GM19043 (cell line): Measurements from ENCODE around the gene TSTD1.
"Not testable (repeated sequence)": the region's sequence is repeated elsewhere in the genome, so short reads cannot be mapped to it uniquely, and the experiment has no call there.

Source experiments
- ATAC-seq: cut with Tn5 transposase; IDR thresholded peaks from one replicate; pipeline ENCODE4 v1.9.1; 2021; ENCODE audit warnings: low read depth; ENCODE audit not compliant: unreplicated experiment

The TSTD1 gene

DNA sequence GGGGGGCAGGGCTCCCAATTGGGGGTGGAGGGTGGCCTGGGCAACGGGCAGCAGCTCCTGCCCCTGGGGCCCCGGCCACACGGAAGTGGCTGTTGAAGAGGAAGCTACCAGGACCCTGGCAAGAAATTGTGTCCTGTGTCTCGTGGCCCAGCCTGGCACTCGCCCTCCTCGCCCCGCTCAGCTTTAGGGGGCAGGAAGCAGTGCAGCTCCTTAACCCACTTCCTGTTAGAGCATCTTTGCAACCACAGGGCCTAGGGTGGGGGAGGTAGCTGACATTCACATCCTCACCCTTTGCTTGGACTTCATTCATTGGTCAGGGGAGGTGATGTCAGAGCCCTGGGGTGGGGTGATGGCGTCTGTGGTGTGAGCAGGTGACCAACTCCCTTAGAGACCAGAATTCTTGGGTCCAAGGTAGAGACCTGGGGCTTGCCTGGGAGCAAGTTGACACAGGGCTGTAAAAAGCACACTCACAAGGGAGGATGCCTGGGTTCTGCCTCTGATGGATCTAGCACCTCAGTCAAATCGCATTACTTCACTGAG lies 31.0 kb upstream of the TSTD1 start, which contains the start of gene ARHGAP30:
Gene ARHGAP30, minus strand, starts transcription at position 161 of the 540 bp plus-strand sequence. CDS start 267 bp downstream, outside the sequence.
- ATAC-seq = peak; percentile 81

DNA sequence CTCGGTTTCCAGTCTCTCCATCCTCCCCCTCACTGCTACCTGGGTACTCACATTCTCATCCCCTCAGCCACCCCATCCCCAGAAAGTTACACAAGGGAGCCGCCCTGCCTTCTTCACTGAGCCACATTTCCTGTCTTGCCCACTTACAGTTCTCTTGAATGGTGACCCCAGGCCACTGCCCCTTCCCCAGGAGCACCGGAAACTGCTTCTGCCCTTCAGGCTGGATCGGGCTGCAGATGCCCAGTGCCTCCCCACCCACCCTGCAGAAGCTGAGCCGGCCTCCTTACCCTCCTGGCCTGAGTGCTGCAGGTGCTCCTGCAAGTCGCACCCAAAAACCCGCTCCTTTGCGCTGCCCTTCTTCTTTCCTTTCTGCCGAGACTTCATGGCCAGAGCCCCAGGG lies 30.5 kb upstream of the TSTD1 start:
- ATAC-seq = no peak

DNA sequence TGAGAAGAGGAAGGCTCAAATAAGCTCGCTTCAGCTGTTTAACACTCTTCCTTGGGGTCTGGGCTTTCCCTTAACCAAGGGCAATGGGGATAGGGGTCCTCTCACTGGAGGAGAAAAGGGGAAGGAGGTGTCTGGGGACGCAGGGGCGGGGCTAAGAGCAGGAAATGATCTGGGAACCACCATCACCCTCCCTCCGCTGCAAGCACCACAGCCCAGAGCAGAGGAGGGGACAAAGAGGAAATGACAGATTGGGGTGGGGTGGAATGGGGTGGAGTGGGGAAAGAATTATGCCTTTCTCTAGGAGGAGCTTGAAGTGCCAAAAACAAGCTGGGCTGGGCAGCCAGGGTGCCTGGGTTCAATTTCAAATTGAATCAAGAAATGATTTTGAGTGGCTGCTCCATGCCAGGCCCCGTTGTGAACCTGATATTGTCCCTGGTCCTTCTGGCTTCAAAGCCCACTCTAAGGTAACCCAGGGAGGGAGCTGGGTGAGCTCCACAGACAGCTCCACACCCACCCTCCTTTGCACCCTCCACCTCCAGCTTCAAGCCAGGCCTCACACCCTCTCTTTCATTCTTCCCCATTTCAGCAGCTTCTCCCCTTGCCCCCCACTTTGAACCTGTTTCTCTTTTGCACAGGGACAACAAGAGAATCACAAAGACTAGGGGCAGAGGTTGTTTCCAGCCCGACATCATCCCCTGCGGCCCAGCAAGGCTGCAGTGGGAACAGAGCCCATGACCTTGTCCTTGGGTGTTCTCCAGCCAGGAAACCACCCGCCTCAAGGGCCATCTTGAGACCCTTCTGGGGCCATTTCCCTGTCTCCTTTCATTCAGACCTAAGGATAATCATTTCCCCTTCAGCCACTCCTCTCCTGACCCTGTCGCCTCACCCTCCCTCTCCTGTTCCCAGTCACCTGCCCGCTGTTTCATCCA lies 29.8 kb upstream of the TSTD1 start:
- ATAC-seq = peak; percentile 45

DNA sequence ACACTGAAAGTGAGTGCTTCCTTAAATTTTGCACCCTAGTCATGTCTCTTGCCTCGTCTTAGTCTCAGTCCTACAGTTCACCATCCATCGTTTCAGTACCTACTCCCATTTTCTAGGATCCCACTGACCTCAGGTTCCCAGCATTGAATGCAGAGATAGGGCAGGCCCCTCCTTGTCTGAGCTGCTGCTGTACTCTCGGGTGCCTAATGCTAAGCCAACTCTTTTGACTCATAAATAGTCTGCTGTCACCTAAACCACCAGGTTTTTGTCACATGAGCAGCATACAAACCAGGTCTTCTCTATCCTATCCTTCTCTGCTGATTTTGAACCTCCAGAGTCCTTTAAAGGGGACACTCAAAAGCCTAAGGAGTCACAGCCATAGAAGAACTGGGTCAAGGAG lies 27.9 kb upstream of the TSTD1 start:
- no peak for ATAC-seq

DNA sequence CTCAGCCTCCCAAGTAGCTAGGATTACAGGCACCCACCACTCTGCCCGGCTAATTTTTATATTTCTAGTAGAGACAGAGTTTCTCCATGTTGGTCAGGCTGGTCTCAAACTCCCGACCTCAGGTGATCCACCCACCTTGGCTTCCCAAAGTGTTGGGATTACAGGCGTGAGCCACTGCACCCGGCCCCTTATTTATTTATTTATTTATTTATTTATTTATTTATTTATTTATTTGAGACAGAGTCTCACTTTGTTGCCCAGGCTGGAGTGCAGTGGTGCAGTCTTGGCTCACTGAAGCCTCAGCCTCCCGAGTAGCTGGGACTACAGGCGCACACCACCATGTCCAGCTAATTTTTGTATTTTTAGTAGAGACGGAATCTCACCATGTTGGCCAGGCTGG lies 26.9 kb upstream of the TSTD1 start:
- not testable (repeated sequence) for ATAC-seq

DNA sequence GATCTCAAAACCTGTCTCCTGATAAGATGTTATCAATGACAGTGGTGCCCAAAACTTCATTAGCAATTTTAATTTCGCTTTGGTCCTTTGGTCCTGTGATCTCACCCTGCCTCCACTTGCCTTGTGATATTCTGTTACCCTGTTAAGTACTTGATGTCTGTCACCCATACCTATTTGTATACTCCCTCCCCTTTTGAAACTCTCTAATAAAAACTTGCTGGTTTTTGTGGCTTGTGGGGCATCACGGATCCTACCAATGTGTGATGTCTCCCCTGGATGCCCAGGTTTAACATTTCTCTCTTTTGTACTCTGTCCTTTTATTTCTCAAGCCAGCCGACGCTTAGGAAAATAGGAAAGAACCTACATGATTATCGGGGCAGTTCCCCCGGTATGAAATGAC lies 25.2 kb upstream of the TSTD1 start:
- ATAC-seq = not testable (repeated sequence)

DNA sequence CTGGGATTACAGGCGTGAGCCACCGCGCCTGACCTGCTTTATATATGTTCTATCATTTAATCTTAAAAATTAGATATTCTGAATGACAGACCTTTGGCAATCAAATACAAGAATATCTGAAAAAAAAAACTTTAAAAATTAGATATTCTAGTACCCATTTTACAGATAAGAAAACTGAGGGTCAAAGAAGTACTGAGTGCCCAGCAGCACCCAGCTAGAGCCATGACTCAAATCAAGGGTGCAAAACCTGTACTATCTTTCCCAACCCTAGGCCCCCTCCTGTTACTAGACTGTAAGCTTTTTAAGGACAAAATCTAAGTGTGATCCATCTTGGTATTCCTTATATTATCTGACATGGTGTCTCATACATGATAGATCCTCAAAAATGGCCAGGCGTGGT lies 22.7 kb upstream of the TSTD1 start:
- no peak for ATAC-seq

DNA sequence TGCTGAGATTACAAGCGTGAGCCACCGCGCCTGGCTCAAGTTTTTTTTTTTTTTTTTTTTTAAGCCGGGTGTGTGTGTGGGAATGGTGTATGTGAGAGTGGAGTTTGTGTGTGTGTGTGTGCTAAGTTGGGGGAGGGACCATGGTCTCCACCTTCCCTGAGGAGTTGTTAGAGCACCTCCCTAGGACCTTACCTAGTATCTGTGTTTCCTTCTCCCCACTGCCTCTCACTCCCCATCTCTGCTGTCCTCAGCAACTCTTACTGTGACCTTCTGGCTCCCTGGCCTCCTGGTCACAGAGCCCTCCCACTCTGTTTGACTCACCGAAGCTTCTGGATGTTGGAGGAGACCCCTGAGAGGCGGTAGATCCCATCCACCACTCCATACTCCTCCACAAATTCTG lies 20.5 kb upstream of the TSTD1 start:
- ATAC-seq = no peak

DNA sequence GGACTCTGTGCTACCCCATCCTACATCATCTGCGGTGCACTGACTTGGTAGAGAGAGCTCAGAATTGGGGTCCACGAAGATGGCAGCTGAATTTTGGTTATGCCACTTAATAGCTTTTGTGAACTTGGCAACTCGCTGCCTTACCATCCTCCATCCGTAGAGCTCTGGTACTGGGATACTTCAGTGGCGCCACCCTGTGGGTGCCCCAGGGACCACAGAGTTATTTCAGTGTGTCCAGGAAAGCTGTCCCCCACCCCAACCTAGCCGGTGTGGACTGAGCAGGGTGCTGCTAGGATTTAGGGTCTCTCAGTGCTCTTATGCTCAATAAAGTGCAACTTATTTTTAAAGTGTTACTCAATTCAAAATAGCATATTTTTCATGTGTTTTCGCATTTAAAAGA lies 16.0 kb upstream of the TSTD1 start:
- ATAC-seq = no peak

DNA sequence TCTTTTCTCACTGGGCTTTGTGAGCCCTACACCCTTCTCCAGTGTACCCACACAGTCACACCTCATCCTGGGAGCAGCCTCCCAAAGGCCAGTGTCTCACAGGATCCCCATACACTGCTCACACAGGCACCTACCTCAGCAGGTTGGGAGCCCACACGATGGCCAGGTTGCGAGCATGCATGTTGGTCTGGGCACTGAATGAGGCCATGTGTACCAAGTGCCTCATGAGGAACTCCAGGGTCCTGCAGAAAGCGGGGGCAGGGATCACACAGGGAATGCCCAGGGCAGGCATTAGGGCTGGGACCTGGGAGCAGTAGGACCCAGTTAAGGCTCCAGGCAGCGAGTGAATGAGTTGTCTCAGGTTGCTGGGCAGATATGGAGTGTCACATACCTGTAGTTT lies 15.5 kb upstream of the TSTD1 start:
- no peak for ATAC-seq

DNA sequence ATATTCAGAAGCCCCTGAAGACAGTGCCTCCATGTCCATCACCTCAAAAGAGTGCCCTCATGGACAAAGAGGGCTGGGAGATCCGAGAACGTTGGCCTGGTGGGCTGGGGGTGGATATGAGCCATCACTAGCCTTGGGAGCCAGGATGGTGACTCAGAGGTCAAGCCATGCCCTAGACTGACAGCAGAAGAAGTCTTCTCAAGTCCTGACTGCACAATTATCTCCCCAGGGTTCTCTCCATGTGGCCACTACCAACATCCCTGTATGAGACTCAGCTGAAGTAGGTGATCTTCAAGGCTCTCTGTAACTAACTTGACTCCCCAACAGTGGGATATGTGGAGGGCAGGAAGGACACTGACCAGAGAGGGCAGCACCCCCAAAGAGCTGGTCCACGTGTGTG lies 14.1 kb upstream of the TSTD1 start:
- ATAC-seq = no peak

DNA sequence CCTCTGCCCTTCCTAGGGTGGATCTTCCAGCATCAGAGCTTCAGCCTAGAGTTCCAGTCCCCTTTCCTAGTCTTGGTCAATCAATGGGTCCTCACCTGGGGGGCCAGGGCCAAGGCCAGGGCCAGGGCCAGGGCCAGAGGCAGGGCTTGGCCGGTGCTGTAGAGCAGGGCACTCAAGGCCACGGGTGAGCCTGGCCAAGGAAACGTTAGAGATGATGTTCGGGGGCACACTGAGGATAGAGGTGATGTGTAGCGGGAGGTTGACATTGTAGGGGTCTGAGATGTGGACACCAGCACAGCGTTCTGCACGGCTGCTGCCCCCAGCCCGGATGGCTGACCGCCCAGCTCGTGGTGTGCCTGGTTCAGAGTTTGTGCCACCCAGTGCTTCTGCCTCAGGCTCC lies 12.5 kb upstream of the TSTD1 start:
- no peak for ATAC-seq

DNA sequence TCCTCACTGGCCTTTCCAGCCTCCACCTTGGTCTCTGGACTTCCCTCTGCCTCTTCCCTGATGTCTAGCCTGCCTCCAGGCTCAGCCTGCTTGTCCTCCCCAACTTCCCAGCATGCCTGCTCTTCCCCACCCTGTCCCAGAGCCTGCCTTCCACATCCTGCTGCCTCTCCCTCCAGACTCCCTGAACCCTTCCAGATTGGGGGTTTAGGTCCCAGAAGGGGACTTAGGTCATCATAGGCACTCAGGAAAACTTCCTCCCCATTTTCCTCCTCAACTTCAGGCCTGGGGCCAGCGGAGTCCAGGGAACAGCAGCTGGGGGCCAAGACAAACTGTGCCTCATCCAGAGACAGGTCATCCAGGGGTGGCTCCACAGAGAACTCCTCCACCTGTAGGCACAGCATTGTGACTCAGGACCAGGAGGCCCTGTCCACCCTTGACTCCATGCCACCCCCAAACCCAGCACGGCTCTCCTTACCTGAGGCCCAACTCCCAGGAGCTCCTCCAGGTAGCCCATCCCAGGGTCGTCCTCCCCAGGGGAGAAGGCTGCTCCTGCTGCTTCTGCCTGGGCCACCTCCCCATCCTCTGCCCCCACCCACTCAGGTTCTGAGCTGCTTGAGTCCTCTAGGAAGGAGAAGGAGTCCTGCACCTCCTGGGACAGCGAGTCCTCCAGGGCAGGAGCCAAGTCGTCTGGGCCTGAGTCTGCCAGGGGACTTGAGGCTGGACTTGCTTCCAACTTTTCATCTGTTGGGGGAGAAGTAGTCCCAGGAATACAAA lies 10.4 kb upstream of the TSTD1 start:
- ATAC-seq = no peak

DNA sequence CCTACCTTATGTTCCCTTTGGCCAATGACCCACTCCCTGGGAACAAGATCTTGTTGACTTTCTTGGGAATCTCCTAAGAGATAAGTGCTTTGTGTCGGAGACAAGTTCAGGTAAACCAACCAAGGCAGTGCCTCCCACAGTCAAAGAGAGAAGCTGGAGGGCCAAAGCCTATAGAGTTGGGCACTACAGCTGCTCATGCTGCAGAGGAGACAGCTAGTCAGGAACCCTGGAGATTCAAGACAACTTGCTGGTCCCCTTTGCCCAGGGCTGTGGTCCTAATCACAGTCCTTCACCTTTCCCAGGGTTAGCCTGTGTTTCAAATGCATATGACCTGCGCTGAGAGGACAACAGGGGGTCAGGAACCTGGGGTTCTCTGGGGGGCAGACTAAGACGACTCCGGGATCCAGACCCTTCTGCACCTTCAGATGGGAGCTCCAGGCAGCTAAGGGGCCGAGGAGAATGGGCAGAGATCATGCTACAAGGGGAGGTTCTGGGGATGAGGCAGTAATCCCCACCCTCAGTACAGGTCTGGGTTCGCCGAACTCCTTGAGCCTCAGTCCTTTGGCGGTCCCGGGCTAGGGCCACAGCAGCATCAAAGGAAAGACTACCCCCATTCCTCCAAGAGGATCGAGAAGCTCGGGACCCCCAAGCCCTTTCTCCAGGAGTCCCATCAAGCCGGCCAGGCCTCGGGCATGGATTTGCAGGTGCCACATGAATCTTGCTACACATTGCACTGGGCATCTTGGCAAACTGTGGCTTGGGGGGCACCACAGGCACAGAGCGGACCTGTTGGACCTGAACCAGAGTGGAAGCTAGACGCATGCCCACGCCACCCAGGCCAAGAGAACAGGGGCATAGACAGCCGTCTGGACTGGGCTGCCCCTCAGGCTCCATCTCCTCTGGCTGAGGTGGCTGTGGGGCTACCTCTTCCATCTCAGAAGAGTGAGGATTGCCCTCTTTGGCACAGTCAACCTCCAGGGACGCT lies 9.0 kb upstream of the TSTD1 start:
- ATAC-seq = no peak

DNA sequence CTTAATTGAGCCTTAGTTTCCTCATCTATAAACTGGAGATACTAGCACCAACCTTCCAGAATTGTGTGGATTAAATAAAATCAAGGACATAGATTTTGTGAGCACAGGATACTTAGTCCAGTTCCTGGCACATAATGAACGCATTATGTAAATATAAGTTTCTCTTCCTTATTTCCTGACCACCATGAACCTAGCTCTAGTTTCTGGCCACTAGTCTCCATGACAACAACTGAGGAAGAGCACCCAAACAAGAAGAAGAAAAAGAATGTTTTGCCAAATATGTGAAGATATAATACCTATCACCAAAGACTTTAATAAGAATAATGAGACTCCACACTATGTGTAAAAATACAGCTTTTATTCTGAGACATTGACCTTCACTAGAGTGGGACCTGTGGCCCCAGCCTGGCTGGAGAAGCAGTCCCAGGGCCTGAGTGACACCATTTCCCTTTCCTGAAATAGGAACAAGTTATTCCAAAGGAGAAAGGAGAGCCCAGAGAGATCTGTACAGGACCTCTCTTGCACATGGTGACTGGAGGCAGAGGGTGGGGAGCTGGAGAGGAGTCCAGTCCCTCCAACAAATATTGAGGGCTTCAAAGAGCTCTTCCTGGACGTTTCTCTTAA lies 8.0 kb upstream of the TSTD1 start:
- peak; percentile 61 for ATAC-seq

DNA sequence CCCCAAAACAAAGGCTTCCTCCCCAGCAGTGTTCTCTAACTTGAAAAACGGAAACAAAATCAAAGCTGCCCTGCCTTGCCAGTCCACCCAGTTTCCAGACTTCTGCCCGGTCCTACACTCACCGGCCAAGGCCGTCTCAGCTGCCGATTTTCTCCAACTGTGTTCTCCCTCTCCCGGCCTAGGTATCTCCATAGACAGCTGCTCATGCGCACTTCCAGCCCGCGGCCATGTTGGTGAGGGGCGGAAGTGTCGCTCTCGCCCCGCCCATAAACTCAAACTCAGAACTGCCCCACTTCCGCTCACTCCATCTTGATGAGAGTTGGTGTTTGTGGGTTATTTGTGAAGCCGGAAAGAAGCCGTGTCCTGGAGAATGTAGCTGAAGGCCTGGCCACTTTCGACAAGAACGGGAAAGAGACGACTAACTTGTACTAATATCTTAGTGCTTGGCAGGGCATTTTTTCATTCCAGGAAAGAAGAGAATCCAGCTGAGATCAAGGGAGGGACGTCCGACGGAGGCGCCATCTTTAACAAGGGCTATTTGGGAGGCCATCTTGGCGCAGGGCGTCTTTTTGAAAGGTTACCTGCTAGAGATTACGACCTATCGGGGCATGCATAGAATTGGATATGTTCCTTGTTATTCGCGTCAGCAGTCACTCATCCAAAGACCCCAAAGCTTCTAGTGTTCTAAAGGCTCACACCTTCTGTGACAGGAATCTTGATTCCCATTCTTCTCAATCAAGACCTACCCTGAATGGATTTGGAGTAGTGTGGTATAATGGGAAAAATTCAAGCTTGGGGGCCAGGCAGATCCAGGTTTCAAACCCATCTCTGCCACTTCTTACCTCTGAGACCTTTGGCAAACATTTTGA lies 7.2 kb upstream of the TSTD1 start, which contains the start of gene USF1:
Gene USF1, minus strand, starts transcription at position 242 of the 869 bp plus-strand sequence. CDS start 2,702 bp downstream, outside the sequence.
- peak; percentile 51 for ATAC-seq

DNA sequence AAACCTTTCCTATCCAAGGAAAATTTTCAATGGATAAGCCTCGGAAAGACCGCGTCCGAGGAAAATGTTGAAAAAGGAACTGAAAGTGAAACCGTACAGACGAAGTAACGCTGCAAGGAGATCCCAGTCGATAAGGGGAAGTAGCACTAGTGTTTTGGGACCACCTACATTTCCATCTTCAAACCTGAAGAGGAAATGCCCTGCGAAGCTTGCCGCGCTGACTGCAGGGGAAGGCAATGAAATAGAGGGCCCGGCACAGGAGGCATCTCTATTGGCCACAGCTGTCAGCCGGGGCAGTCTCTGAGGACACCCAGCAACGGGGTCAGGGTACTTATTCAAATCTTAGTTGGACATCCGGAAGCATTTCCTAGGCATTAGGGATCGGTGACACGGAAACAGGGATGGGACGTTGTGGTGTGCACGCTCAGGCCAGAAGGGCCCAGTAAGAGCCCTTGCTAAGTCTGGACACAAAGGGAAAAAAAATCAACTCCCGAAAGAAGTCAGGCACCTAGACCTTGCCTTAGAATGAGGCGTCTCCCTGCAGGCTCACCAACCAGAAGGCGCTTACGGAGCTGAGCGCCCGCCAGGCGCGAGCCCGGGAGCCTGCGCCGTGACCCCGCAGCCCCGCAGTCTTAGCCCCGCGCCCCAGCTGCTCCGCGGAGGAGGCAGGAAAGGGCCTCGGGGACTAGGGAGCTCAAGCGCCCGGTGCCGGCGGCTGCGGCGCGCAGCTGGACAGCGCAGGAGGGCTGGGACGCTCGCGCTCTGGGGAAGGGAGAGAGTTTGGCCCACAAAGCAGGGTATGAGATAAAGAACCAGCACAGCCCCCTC lies 6.4 kb upstream of the TSTD1 start:
- ATAC-seq = peak; percentile 42

DNA sequence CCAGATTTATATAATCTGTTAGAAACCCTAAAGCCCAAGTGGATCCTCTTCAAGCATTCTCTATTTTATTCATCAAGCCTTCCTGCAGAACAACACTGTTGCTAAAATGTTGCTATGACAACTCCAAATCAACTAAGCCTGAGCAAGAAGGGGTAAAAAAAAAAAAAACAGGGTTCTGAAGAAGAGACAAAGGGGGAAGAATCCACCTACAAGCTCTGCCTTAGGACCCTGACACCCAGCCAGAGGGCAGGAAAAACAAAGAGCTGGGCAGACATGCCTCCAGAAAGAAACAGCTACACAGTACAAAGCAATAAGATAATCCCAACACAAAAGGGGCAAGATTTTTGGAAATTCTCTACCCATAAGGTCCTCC lies 5.8 kb upstream of the TSTD1 start:
- ATAC-seq = no peak
